HS-27A (cell line): ENCODE measurements around the gene KIF12.
"Not testable (repeated sequence)": the region's sequence is repeated elsewhere in the genome, so short reads cannot be mapped to it uniquely, and the experiment has no call there.

ENCODE experiments used
- DNase-seq: peaks from one replicate; pipeline ENCODE4 v3.0.0-alpha.2; 2012; ENCODE audit warnings: low read depth, missing footprints

Gene KIF12

GRCh38 chr9:114084282-114085073 is 14.6 kb downstream of the KIF12 start:
- no peak for DNase-seq

GRCh38 chr9:114083666-114084065 is 15.4 kb downstream of the KIF12 start:
- no peak for DNase-seq

- not testable (repeated sequence) for DNase-seq
Observed at GRCh38 chr9:114082763-114083412, 16.2 kb downstream of the KIF12 start.

GRCh38 chr9:114082017-114082762 is 16.9 kb downstream of the KIF12 start:
- DNase-seq, result peak; percentile 45

- no peak for DNase-seq
Observed at GRCh38 chr9:114081441-114082016, 17.6 kb downstream of the KIF12 start.

GRCh38 chr9:114080773-114081440 is 18.2 kb downstream of the KIF12 start:
- DNase-seq, result no peak

- DNase-seq, result no peak
Observed at GRCh38 chr9:114080195-114080772, 18.8 kb downstream of the KIF12 start.

- no peak for DNase-seq
Observed at GRCh38 chr9:114078781-114079156, 20.3 kb downstream of the KIF12 start.

- no peak for DNase-seq
Observed at GRCh38 chr9:114078021-114078780, 20.9 kb downstream of the KIF12 start, which contains the start of gene AMBP. Gene AMBP, minus strand, starts transcription at chr9:114078300. Its CDS starts 91 bp downstream, at chr9:114078209.

- no peak for DNase-seq
Observed at GRCh38 chr9:114077162-114077837, 21.8 kb downstream of the KIF12 start.

- DNase-seq, result no peak
Observed at GRCh38 chr9:114076237-114077161, 22.6 kb downstream of the KIF12 start.

GRCh38 chr9:114075602-114076001 is 23.5 kb downstream of the KIF12 start:
- DNase-seq, result no peak

- no peak for DNase-seq
Observed at GRCh38 chr9:114072184-114073140, 26.6 kb downstream of the KIF12 start.

GRCh38 chr9:114071197-114071795 is 27.8 kb downstream of the KIF12 start:
- DNase-seq, result no peak

GRCh38 chr9:114070188-114071103 is 28.6 kb downstream of the KIF12 start:
- no peak for DNase-seq

- no peak for DNase-seq
Observed at GRCh38 chr9:114069476-114070187, 29.5 kb downstream of the KIF12 start.
